Measurements from ENCODE around the gene RNF2. TPM values are rescaled to one million over a fixed set of nuclear protein-coding genes. Genes with fewer than 3 reads are reported as not detected.

RNF2 gene
- total and polyA plus RNA-seq, 3 donors from 2014 or later, result 38.6 to 46.0 (median 38.9) TPM

DNA sequence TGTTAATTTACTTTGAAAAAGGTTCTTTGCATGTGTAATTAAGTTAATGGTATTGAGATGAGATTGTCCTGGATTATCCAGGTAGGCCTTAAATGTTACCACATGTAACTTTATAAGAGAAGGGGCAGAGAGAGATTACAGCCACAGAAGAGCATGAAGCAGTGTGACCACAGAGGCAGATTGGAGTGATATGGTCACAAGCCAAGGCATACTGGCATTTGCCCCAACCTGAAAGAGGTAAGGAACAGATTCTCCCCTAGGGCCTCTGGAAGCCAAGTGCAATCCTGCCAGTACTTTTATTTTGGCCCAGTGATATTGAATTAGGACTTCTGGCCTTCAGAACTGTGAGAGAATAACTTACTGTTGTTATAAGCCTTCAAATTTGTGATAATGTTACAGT, 23.0 kb downstream of the RNF2 start:
- no peaks in the 10 kb centered on the region for H3K9me3 ChIP-seq
- no peaks in the 10 kb centered on the region for H3K36me3 ChIP-seq (ENCODE audit: low read depth, missing control alignments)
- peaks cover 6% of the 10 kb centered on the region for H3K4me1 ChIP-seq
- no peak overlapping the region for H3K4me3 ChIP-seq
- no peaks in the 10 kb centered on the region for H3K27me3 ChIP-seq
- DNase-seq, result no peak
- no peak overlapping the region for H3K27ac ChIP-seq
- TF ChIP-seq, protein P1, sequence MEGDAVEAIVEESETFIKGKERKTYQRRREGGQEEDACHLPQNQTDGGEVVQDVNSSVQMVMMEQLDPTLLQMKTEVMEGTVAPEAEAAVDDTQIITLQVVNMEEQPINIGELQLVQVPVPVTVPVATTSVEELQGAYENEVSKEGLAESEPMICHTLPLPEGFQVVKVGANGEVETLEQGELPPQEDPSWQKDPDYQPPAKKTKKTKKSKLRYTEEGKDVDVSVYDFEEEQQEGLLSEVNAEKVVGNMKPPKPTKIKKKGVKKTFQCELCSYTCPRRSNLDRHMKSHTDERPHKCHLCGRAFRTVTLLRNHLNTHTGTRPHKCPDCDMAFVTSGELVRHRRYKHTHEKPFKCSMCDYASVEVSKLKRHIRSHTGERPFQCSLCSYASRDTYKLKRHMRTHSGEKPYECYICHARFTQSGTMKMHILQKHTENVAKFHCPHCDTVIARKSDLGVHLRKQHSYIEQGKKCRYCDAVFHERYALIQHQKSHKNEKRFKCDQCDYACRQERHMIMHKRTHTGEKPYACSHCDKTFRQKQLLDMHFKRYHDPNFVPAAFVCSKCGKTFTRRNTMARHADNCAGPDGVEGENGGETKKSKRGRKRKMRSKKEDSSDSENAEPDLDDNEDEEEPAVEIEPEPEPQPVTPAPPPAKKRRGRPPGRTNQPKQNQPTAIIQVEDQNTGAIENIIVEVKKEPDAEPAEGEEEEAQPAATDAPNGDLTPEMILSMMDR (IDR thresholded peaks at IDR 0.05), result no peak
- no peak for TF ChIP-seq POLR2A (IDR thresholded peaks at IDR 0.05)
- intact Hi-C loops (cut with DNase I; ENCODE audit: low total_unique reads), result no loop called here

GRCh38 chr1:185069202-185069772, 23.9 kb downstream of the RNF2 start:
- H3K9me3 ChIP-seq, result no peaks in the 10 kb centered on the region
- intact Hi-C loops (cut with DNase I; ENCODE audit: low total_unique reads), result no loop called here
- no peak overlapping the region for H3K4me3 ChIP-seq
- no peak for DNase-seq
- peaks cover 4% of the 10 kb centered on the region for H3K4me1 ChIP-seq
- H3K27me3 ChIP-seq, result no peaks in the 10 kb centered on the region
- 80 to 83% methylated on average over 4 of the region's 4 CpGs for WGBS, 2 donors
- TF ChIP-seq POLR2A (IDR thresholded peaks at IDR 0.05), result no peak
- no peaks in the 10 kb centered on the region for H3K36me3 ChIP-seq (ENCODE audit: low read depth, missing control alignments)
- no peak overlapping the region for H3K27ac ChIP-seq

- Histone ChIP-seq H3K4me3 (no peak overlapping the region), H3K27ac (no peak overlapping the region), H3K4me1 (peaks cover 4% of the 10 kb centered on the region), H3K36me3 (ENCODE audit: low read depth, missing control alignments) (no peaks in the 10 kb centered on the region), H3K27me3 (no peaks in the 10 kb centered on the region), H3K9me3 (no peaks in the 10 kb centered on the region)
- no peak for DNase-seq
- intact Hi-C loops (cut with DNase I; ENCODE audit: low total_unique reads), result no loop called here
- TF ChIP-seq, protein P1 (IDR thresholded peaks at IDR 0.05), result no peak
- TF ChIP-seq POLR2A (IDR thresholded peaks at IDR 0.05), result no peak
These were observed 24.7 kb downstream of the RNF2 start for GRCh38 chr1:185070051-185070450.

DNA sequence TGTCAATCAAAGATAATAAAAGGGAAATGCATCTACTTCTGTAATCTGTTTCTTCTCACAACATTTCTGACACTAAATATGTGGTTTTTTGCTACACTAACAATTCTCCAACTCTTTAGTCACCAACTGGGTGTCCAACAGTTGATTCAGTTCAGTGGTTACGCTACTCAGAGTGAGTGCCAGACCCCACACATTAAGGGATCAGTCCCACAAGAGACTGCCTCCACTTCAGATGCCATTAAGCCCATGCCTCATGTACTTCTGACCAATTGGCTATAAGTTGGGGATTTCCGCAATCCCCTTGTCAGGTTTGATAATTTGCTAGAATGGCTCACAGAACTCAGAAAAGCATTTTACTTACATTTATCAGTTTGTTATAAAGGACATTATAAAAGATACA, 28.4 kb downstream of the RNF2 start:
- Histone ChIP-seq H3K36me3 (ENCODE audit: low read depth, missing control alignments) (no peaks in the 10 kb centered on the region), H3K4me1 (peaks cover 4% of the 10 kb centered on the region), H3K4me3 (no peak overlapping the region), H3K9me3 (no peaks in the 10 kb centered on the region), H3K27ac (no peak overlapping the region), H3K27me3 (no peaks in the 10 kb centered on the region)
- 93 to 100% methylated on average over 2 of the region's 2 CpGs for WGBS, 2 donors
- TF ChIP-seq, protein P1 (IDR thresholded peaks at IDR 0.05), result no peak
- no peak for TF ChIP-seq POLR2A (IDR thresholded peaks at IDR 0.05)
- no peak for DNase-seq
- intact Hi-C loops (cut with DNase I; ENCODE audit: low total_unique reads), result no loop called here

GRCh38 chr1:185074307-185074706, 28.9 kb downstream of the RNF2 start:
- Histone ChIP-seq H3K36me3 (ENCODE audit: low read depth, missing control alignments) (no peaks in the 10 kb centered on the region), H3K9me3 (no peaks in the 10 kb centered on the region), H3K4me3 (no peak overlapping the region), H3K27me3 (no peaks in the 10 kb centered on the region), H3K4me1 (peaks cover under 1% of the 10 kb centered on the region), H3K27ac (no peak overlapping the region)
- no peak for DNase-seq
- intact Hi-C loops (cut with DNase I; ENCODE audit: low total_unique reads), result no loop called here
- TF ChIP-seq POLR2A (IDR thresholded peaks at IDR 0.05), result no peak
- TF ChIP-seq, protein P1 (IDR thresholded peaks at IDR 0.05), result no peak
